Ovary (tissue), 3 donors: ENCODE results near the gene PRTG.

Experiments
- CTCF ChIP-seq, 3 donors: fragments of 450-650 bp in 2 of 3; fragments of 200-600 bp in 1 of 3; IDR thresholded peaks; one replicate each; pipeline versions ENCODE4 v1.5.1 to v1.8.0; 2016 to 2022; ENCODE audit warnings: antibody characterized with exemption in 3 of 3, mild to moderate bottlenecking in 1 of 3
- EP300 ChIP-seq: sonication (generic); formaldehyde crosslinking; IDR thresholded peaks from one replicate; pipeline ENCODE4 v1.6.1; 2017; ENCODE audit warnings: antibody characterized with exemption
- POLR2A ChIP-seq: fragments of 450-650 bp; IDR thresholded peaks from one replicate; pipeline ENCODE4 v1.6.1; 2017; ENCODE audit warnings: antibody characterized with exemption, mild to moderate bottlenecking, moderate library complexity
- donor health status: DM: no; HTN: no; CAD: no.

- TF ChIP-seq CTCF (IDR thresholded peaks at IDR 0.05) (no peak), POLR2A (no peak), EP300 (no peak)
Measured at GRCh38 chr15:55685286-55685685, 57.7 kb downstream of the PRTG start.
